HEK293T (cell line): ENCODE measurements around the gene STAG1.
"Not testable (repeated sequence)": the region's sequence is repeated elsewhere in the genome, so short reads cannot be mapped to it uniquely, and the experiment has no call there.

ENCODE experiments used
- ARNT ChIP-seq: fragments of 450-650 bp; IDR thresholded peaks from 2 replicates; pipeline ENCODE4 v1.6.1; 2017; ENCODE audit warnings: mild to moderate bottlenecking
- BHLHE40 ChIP-seq: fragments of 450-650 bp; IDR thresholded peaks from 2 replicates; pipeline ENCODE4 v1.6.1; 2016; ENCODE audit warnings: mild to moderate bottlenecking, moderate library complexity, borderline replicate concordance
- CTBP1 ChIP-seq: fragments of 450-650 bp; IDR thresholded peaks from 2 replicates; pipeline ENCODE4 v1.6.1; 2016; ENCODE audit warnings: borderline replicate concordance
- FOXA1 ChIP-seq: fragments of 450-650 bp; IDR thresholded peaks from 2 replicates; pipeline ENCODE4 v1.6.1; 2016; ENCODE audit warnings: mild to moderate bottlenecking
- FOXK2 ChIP-seq: fragments of 450-650 bp; IDR thresholded peaks from 2 replicates; pipeline ENCODE4 v1.6.1; 2016; ENCODE audit warnings: mild to moderate bottlenecking
- FOXM1 ChIP-seq: fragments of 450-650 bp; IDR thresholded peaks from 2 replicates; pipeline ENCODE4 v1.6.1; 2017; ENCODE audit warnings: mild to moderate bottlenecking, borderline replicate concordance
- HDGF ChIP-seq: fragments of 450-650 bp; IDR thresholded peaks from 2 replicates; pipeline ENCODE4 v1.6.1; 2017; ENCODE audit warnings: antibody characterized with exemption, borderline replicate concordance
- L3MBTL2 ChIP-seq: fragments of 450-650 bp; conservative IDR thresholded peaks from 2 replicates; pipeline ENCODE4 v1.6.1; 2016; ENCODE audit warnings: mild to moderate bottlenecking
- LEF1 ChIP-seq: fragments of 450-650 bp; IDR thresholded peaks from 2 replicates; pipeline ENCODE4 v1.6.1; 2017; ENCODE audit warnings: mild to moderate bottlenecking, borderline replicate concordance
- NFRKB ChIP-seq: fragments of 450-650 bp; IDR thresholded peaks from 2 replicates; pipeline ENCODE4 v1.6.1; 2016; ENCODE audit warnings: mild to moderate bottlenecking, moderate library complexity
- PKNOX1 ChIP-seq: fragments of 450-650 bp; IDR thresholded peaks from 2 replicates; pipeline ENCODE4 v1.6.1; 2016
- SP1 ChIP-seq: fragments of 450-650 bp; IDR thresholded peaks from 2 replicates; pipeline ENCODE4 v1.6.1; 2017
- TARDBP ChIP-seq: fragments of 450-650 bp; IDR thresholded peaks from 2 replicates; pipeline ENCODE4 v1.6.1; 2016

GRCh38 chr3:136758160-136759102 is 6.3 kb upstream of the STAG1 start:
- not testable (repeated sequence) for TF ChIP-seq FOXM1, CTBP1, FOXA1, BHLHE40, TARDBP, NFRKB, FOXK2, LEF1, HDGF, SP1, ARNT, PKNOX1, L3MBTL2
